GM12892 (cell line): ENCODE data around the gene OR8D1.

Source experiments
- POLR2A ChIP-seq: IDR thresholded peaks from 2 replicates; pipeline ENCODE4 v1.6.1; 2011; ENCODE audit warnings: low read depth, low read length, control low read depth
- TAF1 ChIP-seq: IDR thresholded peaks from 2 replicates; pipeline ENCODE4 v1.6.1; 2011; ENCODE audit warnings: low read depth, mild to moderate bottlenecking, control low read depth, low read length, borderline replicate concordance

DNA sequence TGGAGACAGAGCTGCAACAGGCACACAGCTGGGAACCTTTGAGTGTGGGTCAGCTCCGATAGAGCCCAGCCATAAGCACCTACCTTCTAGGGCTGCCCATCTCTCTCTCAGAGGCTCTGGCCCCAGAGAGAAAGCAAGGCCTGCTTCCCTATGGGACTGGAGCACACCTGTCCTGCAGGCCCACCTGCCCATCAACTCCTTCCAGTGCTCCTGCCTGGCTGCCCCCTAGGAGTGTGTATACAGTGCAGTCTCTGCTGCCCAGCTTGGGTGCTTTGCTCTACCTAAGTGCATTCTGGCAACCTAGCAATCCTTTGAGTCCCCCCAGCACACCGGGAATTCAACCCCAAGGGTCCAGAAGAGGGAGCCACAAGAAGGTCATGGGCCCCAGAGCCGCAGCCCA is 36.5 kb downstream of the OR8D1 start:
- no peak for TF ChIP-seq TAF1
- no peak for TF ChIP-seq POLR2A
